Measurements from ENCODE around the gene CCR5AS.
"Not testable (repeated sequence)": the region's sequence is repeated elsewhere in the genome, so short reads cannot be mapped to it uniquely, and the experiment has no call there.

DNA sequence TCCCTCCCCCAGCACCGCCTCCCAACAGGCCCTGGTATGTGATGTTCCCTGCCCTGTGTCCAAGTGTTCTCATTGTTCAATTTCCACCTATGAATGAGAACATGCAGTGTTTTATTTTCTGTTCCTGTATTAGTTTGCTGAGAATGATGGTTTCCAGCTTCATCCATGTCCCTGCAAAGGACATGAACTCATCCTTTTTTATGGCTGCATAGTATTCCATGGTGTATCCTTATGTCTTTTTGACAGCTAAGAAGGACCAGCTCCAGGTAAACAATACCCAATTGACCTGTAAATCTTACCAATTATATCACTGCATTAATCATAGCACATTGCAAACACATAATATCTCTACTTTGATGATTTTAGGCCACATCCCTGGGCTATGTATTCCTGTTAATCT lies 24.0 kb upstream of the CCR5AS start:
- not testable (repeated sequence) for TF ChIP-seq POLR2A, POLR2AphosphoS5 (IDR thresholded peaks at IDR 0.05)
- TF ChIP-seq, protein P1, sequence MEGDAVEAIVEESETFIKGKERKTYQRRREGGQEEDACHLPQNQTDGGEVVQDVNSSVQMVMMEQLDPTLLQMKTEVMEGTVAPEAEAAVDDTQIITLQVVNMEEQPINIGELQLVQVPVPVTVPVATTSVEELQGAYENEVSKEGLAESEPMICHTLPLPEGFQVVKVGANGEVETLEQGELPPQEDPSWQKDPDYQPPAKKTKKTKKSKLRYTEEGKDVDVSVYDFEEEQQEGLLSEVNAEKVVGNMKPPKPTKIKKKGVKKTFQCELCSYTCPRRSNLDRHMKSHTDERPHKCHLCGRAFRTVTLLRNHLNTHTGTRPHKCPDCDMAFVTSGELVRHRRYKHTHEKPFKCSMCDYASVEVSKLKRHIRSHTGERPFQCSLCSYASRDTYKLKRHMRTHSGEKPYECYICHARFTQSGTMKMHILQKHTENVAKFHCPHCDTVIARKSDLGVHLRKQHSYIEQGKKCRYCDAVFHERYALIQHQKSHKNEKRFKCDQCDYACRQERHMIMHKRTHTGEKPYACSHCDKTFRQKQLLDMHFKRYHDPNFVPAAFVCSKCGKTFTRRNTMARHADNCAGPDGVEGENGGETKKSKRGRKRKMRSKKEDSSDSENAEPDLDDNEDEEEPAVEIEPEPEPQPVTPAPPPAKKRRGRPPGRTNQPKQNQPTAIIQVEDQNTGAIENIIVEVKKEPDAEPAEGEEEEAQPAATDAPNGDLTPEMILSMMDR (IDR thresholded peaks at IDR 0.05) = not testable (repeated sequence)
